ENCODE results near the gene OGFOD3.

- no peak for TF ChIP-seq CTCF (IDR thresholded peaks at IDR 0.05)
- no peak for TF ChIP-seq POLR2A (IDR thresholded peaks at IDR 0.05)
- peak in 1 of 4 donors; percentile 28 for TF ChIP-seq POLR2AphosphoS5 (IDR thresholded peaks at IDR 0.05)
- no peak for TF ChIP-seq EP300 (IDR thresholded peaks at IDR 0.05)
Observed at GRCh38 chr17:82396601-82397435, 21.6 kb downstream of the OGFOD3 start.
